Breast epithelium (tissue), 3 donors: ENCODE results near the gene VAV3.

Experiments
- POLR2AphosphoS5 ChIP-seq, 3 donors: sonication (generic); formaldehyde crosslinking; IDR thresholded peaks; one replicate each; pipeline ENCODE4 v1.6.1; 2017; ENCODE audit warnings: antibody characterized with exemption in 3 of 3
- TF ChIP-seq, protein P1 (sequence below), 3 donors: fragments of 450-650 bp; IDR thresholded peaks; one replicate each; pipeline ENCODE4 v1.5.1; 2016 to 2017; ENCODE audit warnings: antibody characterized with exemption in 3 of 3, mild to moderate bottlenecking in 3 of 3, moderate library complexity in 3 of 3

GRCh38 chr1:107949467-107950253, 15.3 kb downstream of the VAV3 start:
- TF ChIP-seq POLR2AphosphoS5 (IDR thresholded peaks at IDR 0.05) = no peak
- TF ChIP-seq, protein P1, sequence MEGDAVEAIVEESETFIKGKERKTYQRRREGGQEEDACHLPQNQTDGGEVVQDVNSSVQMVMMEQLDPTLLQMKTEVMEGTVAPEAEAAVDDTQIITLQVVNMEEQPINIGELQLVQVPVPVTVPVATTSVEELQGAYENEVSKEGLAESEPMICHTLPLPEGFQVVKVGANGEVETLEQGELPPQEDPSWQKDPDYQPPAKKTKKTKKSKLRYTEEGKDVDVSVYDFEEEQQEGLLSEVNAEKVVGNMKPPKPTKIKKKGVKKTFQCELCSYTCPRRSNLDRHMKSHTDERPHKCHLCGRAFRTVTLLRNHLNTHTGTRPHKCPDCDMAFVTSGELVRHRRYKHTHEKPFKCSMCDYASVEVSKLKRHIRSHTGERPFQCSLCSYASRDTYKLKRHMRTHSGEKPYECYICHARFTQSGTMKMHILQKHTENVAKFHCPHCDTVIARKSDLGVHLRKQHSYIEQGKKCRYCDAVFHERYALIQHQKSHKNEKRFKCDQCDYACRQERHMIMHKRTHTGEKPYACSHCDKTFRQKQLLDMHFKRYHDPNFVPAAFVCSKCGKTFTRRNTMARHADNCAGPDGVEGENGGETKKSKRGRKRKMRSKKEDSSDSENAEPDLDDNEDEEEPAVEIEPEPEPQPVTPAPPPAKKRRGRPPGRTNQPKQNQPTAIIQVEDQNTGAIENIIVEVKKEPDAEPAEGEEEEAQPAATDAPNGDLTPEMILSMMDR (IDR thresholded peaks at IDR 0.05) = no peak
